GM21619 (cell line): Measurements from ENCODE around the gene SNCAIP.
"Not testable (repeated sequence)": the region's sequence is repeated elsewhere in the genome, so short reads cannot be mapped to it uniquely, and the experiment has no call there.

Experiments used
- ATAC-seq: cut with Tn5 transposase; IDR thresholded peaks from one replicate; pipeline ENCODE4 v1.9.1; 2021; ENCODE audit not compliant: unreplicated experiment

The SNCAIP gene

DNA sequence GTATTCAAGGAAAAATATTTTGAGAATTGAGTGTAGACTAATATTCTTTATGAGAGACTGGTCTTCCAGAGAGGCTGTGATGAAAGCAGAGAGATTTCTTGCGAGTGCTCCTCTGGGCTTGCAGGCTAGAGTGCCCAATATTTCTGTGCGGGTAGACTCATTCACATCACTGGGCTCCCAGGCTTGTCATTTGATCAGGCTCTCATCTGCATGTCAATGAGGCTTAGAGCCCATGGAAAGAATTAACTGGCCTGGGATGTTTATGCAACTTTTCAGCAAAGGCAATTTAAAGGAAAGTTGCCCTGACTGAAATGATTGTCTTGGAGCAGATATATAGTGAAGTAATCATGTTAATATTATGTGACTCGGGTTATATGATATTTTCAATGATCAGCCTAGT, 42.3 kb downstream of the SNCAIP start:
- no peak for ATAC-seq

DNA sequence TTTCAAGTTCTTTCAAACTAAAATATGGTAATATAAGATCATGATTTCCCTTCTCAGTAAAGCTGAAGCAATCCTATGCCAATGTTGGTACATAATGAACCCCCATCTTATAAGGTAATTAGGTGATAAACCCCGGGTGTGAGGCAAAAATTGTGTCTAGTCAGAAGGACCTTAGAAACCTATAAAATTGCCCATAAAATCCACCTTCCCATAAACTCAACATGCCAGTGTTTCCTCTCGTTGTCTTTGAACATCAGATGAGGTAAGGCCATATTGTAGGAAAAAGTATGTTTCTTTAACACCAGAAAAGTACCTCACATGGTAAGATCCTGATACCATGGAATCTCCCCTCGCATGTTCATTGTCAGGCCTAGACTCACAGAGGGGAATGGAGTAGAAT, 43.3 kb downstream of the SNCAIP start:
- no peak for ATAC-seq

DNA sequence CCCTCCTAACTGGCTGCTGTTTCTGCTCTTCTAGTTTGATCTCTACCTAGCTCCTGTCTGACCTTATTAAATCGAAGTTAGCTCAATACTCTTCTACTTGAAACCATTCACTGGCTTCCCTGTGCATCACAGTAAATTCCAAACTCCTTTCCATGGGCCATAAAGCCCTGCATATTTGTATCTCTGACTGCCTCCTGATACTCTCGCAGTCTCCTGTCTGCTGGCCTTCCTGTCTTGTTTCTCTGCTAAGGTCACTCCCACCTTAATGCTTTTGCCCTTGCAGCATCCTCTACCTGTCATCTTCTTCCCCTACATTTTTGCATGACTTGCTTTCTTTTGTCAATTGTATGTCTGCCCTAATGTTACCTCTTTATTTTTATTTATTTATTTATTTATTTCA, 44.8 kb downstream of the SNCAIP start:
- no peak for ATAC-seq

DNA sequence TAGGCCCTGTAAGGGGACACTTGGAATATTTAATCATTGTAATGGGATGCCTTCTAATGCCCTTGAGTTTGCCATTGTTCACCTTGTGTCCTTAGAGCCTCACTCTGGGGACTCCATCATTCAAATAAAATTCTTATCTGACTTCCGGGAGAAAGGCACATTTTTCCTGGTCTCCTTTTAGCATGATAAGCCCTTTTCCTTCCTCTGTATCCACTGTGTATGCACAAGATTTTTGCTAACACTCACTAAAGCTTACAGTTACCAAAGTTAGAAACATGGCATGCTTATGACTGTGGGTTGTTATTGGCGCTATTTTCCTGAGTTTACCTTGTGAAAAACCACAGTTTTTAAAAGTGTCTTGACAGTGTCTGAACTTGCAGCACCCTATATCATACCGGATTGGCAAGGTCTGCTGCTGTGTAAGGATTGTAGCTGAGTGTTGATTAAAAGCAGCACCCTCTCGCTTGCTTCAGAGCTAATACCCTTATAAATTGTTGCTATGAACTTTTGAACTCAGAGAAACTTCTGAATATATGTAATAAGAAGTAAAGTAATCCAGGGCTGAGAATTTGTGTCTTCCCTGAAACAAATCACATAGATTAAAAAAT, 46.4 kb downstream of the SNCAIP start:
- ATAC-seq: no peak

DNA sequence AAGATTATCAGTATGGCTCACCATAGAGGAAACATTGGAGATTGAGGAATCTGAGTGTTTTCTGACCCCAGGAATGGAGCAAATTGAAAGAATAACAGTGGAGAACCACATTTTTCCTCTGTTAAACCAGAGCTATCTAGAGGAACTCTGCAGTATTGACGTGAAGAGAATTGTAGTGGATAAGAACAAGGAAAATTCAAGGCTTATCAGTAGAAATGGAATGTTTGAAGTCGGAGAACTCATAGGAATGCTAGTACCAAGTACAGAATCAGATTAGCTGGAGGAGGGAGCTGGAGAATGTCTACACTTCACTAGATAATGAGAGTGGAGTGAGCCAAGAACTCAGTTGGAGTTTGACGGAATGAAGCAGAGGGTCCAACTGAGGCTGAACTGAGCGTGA, 50.3 kb downstream of the SNCAIP start:
- ATAC-seq: no peak

DNA sequence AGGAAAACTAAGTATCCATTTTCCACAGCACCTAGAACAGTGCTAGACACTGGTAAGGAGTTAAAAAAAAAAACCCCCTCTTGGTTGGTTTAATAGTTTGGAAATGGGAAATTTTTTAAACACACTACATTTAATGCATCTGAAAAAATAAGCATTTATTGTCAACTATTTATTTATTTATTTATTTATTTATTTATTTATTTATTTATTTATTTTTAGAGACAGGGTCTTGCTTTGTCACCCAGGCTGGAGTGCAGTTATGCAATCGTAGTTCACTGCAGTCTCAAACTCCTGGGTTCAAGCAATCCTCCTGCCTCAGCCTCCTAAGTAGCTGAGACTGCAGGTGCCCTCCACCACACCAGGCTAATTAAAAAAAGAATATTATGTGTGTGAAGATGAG, 51.6 kb downstream of the SNCAIP start:
- ATAC-seq: no peak

DNA sequence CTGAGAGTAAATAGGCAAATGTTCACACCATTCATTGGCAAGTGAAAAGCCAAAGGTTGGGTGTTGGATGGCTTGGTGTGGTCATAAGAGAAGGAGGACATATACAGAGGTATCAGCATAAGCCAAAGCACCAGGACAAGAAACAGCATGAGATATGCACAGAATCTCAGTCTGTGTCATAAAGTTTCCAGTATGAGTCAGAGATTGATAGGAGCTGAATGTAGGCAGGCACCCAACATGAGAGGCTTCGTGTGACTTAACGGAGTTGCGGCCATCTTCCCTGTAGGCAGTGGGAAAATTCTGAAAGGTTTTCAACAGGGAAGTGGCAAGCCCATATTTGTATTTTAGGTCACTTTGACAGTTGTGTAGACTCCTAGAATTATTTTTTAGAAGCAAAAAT, 54.5 kb downstream of the SNCAIP start:
- ATAC-seq: no peak

DNA sequence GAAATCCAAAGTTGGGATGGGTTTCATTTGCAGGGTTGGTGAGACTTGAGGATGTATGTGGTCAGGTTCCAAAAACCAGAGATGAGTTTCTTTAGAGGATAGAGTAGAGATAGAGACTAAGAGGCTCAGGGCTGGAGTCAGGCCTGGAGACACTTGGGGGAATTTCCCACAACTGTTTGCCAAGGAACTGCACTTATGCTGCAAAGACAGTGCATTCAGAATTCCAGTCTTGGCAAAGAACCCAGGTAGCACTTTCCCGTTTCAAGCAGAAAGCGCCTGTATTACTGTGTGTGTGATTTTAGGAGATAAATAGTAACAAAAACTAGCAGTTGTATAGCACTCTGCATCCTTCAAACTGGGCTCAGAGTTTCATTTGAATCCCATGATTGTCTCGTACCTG, 55.4 kb downstream of the SNCAIP start:
- no peak for ATAC-seq

DNA sequence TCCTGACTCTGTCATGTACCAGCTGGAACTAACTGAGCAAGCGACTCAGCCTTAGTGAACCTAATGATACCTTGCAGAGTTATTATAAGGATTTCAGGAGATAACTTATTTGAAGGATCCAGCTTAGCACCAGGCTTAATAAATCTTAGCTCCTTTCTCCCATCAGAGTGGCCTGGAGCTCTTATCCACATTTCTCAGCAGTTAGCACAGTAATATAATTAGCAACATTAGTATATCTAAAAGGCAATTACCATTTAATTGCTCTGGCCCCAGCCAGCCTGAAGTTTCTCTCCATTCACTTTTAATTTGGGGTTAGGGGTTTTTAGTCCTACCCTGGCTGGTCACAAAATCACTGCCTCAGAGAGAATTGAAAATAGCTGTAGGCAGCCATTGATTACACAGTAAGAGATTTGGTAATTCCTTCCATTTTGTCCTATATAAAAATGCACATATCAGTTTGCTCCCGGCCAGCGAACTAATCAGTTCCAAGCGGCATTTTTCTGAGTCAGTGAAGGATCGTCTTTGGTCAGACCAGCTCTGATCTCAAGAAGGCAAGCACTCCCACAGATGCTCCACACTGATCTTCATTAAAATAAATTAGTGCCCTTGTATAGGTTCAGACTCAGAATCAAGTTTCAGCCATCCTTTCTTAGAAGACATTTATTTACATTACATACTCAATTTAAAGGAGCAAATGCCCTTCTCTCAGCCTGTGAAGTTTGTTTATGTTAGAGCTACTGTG, 56.6 kb downstream of the SNCAIP start:
- no peak for ATAC-seq

DNA sequence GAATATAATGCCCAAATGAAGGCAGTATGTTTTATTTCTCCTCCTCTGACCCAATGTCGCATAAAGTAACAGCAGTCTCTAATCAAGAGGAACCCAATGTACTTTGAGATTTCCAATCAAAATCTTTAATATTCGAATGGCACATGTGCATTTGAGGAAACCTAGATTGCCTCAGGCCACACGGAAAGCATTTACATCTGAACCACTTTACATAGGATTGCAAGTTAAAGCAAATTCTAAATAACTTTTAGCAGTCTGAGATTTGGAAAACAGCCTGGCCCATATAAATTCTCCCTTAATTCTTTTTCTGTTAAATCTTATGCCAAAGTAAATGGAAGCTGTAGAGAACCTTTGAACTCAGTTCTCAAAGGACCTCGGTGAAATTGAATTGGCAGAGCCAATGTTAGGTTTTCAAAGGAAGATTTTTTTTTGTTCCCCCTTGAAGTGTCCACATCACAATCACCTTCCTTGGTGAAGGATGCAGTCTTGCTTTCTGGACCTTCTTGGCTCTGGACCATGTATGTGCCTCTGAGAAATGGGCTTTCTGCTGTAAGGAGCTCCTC, 57.3 kb downstream of the SNCAIP start:
- no peak for ATAC-seq

DNA sequence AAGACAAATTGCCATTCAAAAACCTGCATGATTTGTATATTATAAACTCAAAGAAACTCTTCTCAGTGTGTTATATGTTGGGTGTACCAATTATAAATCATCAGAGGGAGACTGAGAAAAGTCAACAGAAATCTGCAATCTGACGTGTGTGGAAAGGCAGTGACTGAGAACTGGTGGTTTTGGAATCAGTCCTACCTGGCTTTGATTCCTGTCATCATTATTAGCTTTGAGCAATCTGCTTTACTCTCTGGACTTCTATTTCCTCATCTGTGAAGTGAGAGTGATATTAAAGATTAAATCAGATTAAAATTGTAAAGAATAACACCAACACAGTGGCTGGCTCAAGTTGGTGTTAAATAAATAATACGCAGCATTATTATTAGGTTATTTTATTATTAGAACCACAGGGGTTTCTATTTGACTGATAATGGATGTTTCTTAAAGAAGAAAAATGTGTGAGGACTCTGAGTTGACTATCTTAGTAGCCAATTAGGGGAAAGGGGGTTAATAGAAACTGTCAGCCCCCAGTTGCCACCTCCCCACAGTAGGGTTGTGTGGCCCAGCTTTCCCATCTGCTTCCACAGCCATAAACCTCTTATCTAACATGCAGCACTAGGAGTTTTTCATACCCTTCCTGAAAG, 59.6 kb downstream of the SNCAIP start:
- ATAC-seq: no peak

DNA sequence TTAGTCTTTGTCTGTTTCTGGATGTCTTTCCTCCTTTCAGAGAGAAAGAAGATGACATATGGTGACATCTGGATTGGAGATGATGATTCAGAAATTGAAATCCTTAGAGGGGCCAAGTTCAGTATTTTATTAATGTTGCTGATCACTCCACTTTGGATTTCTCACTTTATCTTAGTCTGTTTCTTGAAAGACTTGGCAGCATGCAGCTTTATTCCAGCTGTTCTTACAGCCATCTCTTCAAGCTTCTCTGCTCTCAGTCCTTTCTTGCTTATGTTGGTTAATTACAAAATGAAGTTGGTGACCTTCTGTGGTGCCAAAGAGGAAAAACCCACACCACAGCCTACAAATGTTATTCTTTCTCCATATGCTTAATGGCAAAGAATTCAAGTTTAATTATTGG, 62.1 kb downstream of the SNCAIP start:
- ATAC-seq: no peak

DNA sequence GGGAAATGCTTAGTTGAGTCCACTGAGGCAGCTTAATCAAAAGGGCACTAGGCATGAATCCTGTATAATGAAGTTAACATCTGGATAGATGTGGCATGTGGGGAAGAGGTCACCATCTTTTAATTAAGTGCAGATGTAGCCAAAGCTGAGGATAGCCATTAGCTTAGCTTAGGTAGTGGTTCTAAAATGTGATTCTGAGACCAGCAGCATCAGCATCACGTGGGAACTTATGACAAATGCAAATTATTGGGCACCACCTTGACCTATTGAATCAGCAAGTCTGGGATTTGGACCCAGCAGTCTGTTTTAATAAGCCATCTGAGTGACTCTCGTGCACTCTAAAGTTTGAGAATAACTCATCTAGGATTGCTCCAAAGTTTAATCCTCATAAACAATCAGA, 63.8 kb downstream of the SNCAIP start:
- no peak for ATAC-seq

DNA sequence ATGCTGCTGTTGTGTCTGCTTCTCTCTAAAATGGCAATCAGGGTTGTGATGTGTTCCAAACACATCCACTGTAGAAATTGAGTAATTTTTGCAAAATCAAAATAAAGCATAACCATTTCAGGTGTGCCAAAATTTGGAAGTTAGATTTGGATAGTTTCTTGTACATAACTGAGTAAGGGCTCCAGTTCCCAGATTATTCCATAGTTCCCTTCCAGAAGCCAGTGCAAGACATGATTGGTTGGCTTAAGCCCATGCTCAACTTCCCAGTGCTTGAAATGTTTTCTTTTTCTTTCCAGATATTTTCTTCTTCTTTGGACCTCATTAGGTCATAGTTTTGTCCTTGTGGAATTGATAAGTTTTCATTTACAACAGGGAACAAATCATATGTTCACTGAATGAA, 64.2 kb downstream of the SNCAIP start:
- no peak for ATAC-seq

DNA sequence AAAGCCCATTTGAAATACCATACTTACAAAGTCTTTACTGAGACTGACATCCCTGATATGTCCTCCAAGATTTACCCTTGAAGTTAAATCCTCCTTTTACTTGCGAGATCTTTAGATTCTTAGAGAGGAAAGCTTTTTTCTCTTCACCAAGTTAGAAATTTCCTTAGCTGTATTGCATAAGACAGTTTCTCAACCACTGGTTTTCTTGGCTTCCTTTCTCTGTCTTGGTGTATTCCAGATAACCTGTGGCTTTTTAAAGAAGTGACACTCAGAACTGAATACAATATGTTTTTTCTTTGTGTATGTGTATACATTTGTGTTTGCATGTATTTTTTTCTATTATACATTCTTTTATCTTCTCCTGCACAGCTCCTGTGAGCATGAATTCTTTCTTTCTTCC, 65.0 kb downstream of the SNCAIP start:
- no peak for ATAC-seq

DNA sequence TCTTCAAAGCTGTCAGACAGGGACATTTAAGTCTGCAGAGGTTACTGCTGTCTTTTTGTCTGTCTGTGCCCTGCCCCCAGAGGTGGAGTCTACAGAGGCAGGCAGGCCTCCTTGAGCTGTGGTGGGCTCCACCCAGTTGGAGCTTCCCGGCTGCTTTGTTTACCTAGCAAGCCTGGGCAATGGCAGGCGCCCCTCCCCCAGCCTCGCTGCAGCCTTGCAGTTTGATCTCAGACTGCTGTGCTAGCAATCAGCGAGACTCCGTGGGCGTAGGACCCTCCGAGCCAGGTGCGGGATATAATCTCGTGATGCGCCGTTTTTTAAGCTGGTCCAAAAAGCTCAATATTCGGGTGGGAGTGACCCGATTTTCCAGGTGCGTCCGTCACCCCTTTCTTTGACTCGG, 70.9 kb downstream of the SNCAIP start:
- ATAC-seq: not testable (repeated sequence)

DNA sequence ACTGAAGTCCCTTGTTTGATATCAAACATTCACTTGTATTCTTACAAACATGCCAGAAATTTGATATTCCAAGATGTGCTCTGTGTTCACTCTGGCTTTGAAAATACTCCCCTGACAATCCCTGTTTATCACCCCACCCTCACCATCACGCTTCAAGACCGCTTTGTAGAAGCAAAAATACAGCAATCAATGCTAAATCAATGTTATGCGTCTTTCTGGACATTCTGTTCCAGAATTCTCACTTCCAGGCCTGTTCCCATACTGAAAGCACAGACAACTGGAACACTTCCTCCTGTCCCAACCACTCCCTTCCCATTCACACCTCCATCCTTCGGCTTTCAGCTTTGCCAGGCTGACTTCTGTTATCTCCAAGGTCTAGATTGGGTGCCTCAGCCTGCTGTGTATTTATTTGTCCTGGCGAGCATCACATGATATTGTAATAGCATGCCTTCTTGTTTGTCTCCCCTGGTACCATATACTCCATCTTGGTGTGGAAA, 72.8 kb downstream of the SNCAIP start:
- ATAC-seq: no peak

DNA sequence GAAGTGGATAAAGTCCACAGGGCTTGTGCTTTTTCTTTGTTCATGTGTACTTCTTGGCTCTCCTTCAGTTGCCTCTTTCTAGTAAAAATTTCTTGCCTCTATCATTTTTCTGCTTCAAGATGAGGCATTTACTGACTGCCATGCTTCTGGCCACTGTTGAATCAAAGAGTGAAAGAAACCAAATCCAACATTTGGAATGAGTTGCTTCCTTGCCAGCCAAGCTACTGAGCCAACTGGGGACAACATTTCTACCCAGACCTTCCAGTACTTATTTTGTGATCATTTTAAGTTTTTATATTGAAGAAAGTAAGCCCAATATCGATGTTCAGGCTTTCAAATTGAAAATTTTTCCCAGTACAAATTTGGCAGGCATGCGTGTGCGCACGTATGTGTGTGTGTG, 73.2 kb downstream of the SNCAIP start:
- no peak for ATAC-seq

DNA sequence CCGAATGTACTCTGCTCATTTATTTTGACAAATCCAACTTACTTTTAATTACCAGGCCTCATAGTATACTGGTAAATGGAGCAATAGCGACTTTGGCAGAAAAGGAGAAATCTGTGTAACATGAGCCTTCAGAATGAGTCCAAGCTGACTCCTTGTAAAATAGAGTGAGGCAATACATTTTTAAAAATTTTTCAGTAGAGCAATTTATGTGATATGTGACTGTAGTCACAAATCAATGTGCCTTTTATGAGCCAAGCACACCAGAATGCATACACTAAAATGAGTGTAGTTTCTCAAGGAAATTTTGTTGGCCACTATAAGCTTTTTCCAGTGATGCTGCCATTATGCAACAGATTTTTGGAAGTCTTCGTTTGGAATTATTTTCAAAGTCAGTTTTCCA, 73.8 kb downstream of the SNCAIP start:
- ATAC-seq: no peak

DNA sequence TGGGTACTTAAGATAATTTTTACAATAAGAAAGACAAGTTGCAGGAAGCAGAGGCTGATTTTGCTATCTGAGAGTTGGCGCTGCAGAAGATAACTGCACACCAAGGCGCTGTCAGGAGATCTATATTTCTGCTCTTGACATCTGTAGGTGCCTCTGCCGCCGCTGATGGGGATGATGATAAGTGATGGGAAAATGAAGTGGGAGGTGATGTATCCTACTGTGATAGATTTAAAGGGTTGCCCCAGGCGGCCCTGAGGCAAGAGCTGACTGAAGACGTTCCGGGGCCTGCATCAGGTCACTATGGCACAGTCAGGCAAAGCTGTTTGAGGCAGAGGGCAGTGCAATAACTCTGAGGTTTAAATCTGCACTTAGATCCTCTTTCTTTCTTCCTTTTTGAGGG, 78.1 kb downstream of the SNCAIP start:
- ATAC-seq: no peak

DNA sequence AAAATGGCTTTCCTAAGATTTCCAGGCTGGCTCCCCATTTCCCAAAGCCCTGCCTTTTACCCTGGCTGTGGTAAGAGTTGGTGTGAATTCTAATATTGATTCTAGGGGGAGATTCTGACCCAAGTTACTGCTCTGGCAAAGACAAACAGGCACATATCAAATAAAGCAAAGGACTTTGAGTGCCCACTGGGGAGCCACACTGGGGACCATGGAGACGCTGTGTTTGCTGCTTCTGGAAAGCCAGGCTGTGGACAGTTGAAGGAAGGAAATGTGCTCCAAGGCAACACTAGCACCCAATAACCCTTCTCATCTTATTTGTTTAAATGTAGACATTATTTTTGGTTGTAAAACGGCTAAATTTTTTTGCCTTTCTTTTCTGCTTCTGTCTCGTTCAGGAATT, 78.7 kb downstream of the SNCAIP start:
- ATAC-seq: no peak

DNA sequence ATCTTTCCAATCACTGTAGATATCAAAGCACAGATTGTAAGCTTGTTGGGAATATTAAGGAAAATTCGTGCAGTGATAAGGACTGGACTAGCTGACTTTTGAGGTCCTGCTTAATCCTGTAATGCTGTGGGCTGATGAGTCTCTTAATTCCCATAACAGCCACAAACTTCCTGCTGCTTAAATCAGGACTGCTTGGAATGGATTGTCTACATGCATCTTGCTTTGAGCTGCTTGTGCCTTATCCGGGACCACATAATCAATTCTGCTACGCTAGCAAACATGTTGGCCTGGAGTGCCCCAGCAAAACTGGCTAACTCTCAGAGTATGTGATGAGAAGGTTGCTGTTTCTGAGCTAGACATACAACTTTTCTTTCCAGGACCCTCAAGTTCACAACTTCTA, 79.6 kb downstream of the SNCAIP start:
- ATAC-seq: no peak
